ENCODE measurements around the gene NAV2.

DNA sequence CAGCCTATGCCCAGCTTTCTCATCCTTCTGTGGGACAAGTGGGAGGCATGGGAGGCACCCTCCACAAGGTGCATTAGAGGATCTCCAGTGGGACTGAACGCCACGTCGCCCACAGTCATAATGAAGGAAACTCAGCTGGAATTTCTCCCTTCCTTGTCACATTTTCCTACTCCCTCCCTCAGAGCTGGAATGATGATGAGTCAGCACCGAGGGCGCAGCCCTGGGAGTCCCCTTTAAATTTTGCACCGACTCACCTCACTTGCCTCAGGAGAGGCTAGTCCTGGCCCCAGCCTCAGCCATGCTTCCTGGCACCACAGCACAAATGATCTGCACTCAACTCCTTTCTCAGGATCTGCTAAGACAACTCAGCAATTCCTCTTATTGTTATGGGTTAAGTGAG, 413.3 kb downstream of the NAV2 start:
- TF ChIP-seq, protein P1, sequence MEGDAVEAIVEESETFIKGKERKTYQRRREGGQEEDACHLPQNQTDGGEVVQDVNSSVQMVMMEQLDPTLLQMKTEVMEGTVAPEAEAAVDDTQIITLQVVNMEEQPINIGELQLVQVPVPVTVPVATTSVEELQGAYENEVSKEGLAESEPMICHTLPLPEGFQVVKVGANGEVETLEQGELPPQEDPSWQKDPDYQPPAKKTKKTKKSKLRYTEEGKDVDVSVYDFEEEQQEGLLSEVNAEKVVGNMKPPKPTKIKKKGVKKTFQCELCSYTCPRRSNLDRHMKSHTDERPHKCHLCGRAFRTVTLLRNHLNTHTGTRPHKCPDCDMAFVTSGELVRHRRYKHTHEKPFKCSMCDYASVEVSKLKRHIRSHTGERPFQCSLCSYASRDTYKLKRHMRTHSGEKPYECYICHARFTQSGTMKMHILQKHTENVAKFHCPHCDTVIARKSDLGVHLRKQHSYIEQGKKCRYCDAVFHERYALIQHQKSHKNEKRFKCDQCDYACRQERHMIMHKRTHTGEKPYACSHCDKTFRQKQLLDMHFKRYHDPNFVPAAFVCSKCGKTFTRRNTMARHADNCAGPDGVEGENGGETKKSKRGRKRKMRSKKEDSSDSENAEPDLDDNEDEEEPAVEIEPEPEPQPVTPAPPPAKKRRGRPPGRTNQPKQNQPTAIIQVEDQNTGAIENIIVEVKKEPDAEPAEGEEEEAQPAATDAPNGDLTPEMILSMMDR (IDR thresholded peaks at IDR 0.05), result no peak
- no peak for TF ChIP-seq POLR2A (IDR thresholded peaks at IDR 0.05)

Data from body of pancreas (tissue), 4 donors.